HepG2 (cell line): Measurements from ENCODE around the gene PPP2R2D. TPM values are rescaled to one million over a fixed set of nuclear protein-coding genes. Genes with fewer than 3 reads are reported as not detected.

Experiments
- AHR ChIP-seq: IDR thresholded peaks from 2 replicates; pipeline ENCODE4 v1.6.1; 2018; ENCODE audit warnings: missing genetic modification reagents, missing compliant biosample characterization
- CEBPZ ChIP-seq: IDR thresholded peaks from 2 replicates; pipeline ENCODE4 v1.6.1; 2012; ENCODE audit warnings: low read length, improper control_type of control experiment
- CENPT ChIP-seq: sonication (generic); formaldehyde crosslinking; IDR thresholded peaks from 2 replicates; pipeline ENCODE4 v1.8.0; 2022; ENCODE audit warnings: low read depth, mild to moderate bottlenecking, moderate library complexity, missing genetic modification reagents
- E2F2 ChIP-seq: sonication (generic); formaldehyde crosslinking; IDR thresholded peaks from 2 replicates; pipeline ENCODE4 v1.4.0; 2020; ENCODE audit warnings: missing genetic modification reagents, borderline replicate concordance
- IKZF5 ChIP-seq: IDR thresholded peaks from 2 replicates; pipeline ENCODE4 v1.6.1; 2018; ENCODE audit warnings: missing genetic modification reagents, mild to moderate bottlenecking, missing compliant biosample characterization
- KLF12 ChIP-seq: sonication (generic); formaldehyde crosslinking; IDR thresholded peaks from 2 replicates; pipeline ENCODE4 v1.4.0; 2020; ENCODE audit warnings: missing genetic modification reagents, borderline replicate concordance
- MLLT10 ChIP-seq: sonication (generic); formaldehyde crosslinking; IDR thresholded peaks from 2 replicates; pipeline ENCODE4 v1.4.0; 2020; ENCODE audit warnings: missing genetic modification reagents
- MYC ChIP-seq: sonication (generic); formaldehyde crosslinking; IDR thresholded peaks from 2 replicates; pipeline ENCODE4 v1.9.0; 2021; ENCODE audit warnings: missing genetic modification reagents, borderline replicate concordance
- MYNN ChIP-seq: sonication (generic); formaldehyde crosslinking; IDR thresholded peaks from 2 replicates; pipeline ENCODE4 v1.4.0; 2020; ENCODE audit warnings: mild to moderate bottlenecking, low read depth, missing genetic modification reagents
- NFATC3 ChIP-seq: sonication (generic); formaldehyde crosslinking; IDR thresholded peaks from 2 replicates; pipeline ENCODE4 v1.5.1; 2020; ENCODE audit warnings: mild to moderate bottlenecking, missing genetic modification reagents
- NR2F6 ChIP-seq, 2 experiments: IDR thresholded peaks; 2 replicates each; pipeline ENCODE4 v1.6.1; 2016; ENCODE audit warnings: antibody characterized with exemption in 1 of 2, mild to moderate bottlenecking in 1 of 2
- NR3C1 ChIP-seq: sonication (generic); formaldehyde crosslinking; IDR thresholded peaks from 2 replicates; pipeline ENCODE4 v1.4.0; 2020; ENCODE audit warnings: missing genetic modification reagents
- POLR2G ChIP-seq: fragments of 200-400 bp; formaldehyde crosslinking; IDR thresholded peaks from 2 replicates; pipeline ENCODE4 v1.6.1; 2018; ENCODE audit warnings: mild to moderate bottlenecking, low read depth, low read length, moderate library complexity
- PPARG ChIP-seq: conservative IDR thresholded peaks from 2 replicates; pipeline ENCODE4 v1.6.1; 2016; ENCODE audit warnings: missing biosample characterization, missing genetic modification reagents
- RFX3 ChIP-seq: IDR thresholded peaks from 2 replicates; pipeline ENCODE4 v1.6.1; 2016; ENCODE audit warnings: missing biosample characterization, missing genetic modification reagents
- RFX5 ChIP-seq: IDR thresholded peaks from 2 replicates; pipeline ENCODE4 v1.6.1; 2011; ENCODE audit warnings: low read depth, low read length, improper control_type of control experiment
- SMAD1 ChIP-seq: sonication (generic); formaldehyde crosslinking; IDR thresholded peaks from 2 replicates; pipeline ENCODE4 v1.4.0; 2020; ENCODE audit warnings: missing genetic modification reagents, low read depth, mild to moderate bottlenecking, borderline replicate concordance
- TGIF2 ChIP-seq: IDR thresholded peaks from 2 replicates; pipeline ENCODE4 v1.6.1; 2016; ENCODE audit warnings: control low read depth, missing compliant biosample characterization
- ZNF20 ChIP-seq: sonication (generic); formaldehyde crosslinking; IDR thresholded peaks from 2 replicates; pipeline ENCODE4 v1.4.0; 2020; ENCODE audit warnings: mild to moderate bottlenecking, moderate library complexity, missing genetic modification reagents
- ZNF556 ChIP-seq: sonication (generic); formaldehyde crosslinking; IDR thresholded peaks from 2 replicates; pipeline ENCODE4 v1.4.0; 2020; ENCODE audit warnings: mild to moderate bottlenecking, missing genetic modification reagents, borderline replicate concordance
- polyA plus RNA-seq, 8 experiments: library from polyadenylated mRNA; depleted of rRNA in 3 of 8; stranded (reverse) in 7 of 8; unstranded in 1 of 8; fragments of >200 nt; fragmentation: Illumina TruSeq in 4 of 8; extraction: Trizol in 4 of 8; gene quantifications; 2 replicates each; pipeline versions ENCODE4 v1.2.1 to v1.2.3, GENCODE V29; 2011 to 2016; ENCODE audit warnings: low read depth in 4 of 8, missing spikeins in 1 of 8, mixed read lengths in 1 of 8; ENCODE audit not compliant: insufficient read depth in 1 of 8
- total RNA-seq, 5 experiments: library from RNA; depleted of rRNA; stranded (reverse); fragments of >200 nt; fragmentation: Illumina TruSeq; extraction: Trizol; gene quantifications; 2 replicates each; pipeline ENCODE4 v1.2.3, GENCODE V29; 2016; ENCODE audit warnings: low read depth in 1 of 5
- TF ChIP-seq, protein P1 (sequence below): sonication (generic); formaldehyde crosslinking; IDR thresholded peaks from 2 replicates; pipeline ENCODE4 v1.4.0; 2020; ENCODE audit warnings: missing genetic modification reagents, mild to moderate bottlenecking, borderline replicate concordance
- TF ChIP-seq, protein P2 (sequence below): sonication (generic); formaldehyde crosslinking; IDR thresholded peaks from 2 replicates; pipeline ENCODE4 v1.8.0; 2022; ENCODE audit warnings: mild to moderate bottlenecking, missing genetic modification reagents, moderate library complexity

Gene PPP2R2D
- total and polyA plus RNA-seq, 2 of the 13 experiments (the other 11 are each of a cell fraction or from before 2014, with no cell fraction given) = 32.7 to 33.2 TPM

DNA sequence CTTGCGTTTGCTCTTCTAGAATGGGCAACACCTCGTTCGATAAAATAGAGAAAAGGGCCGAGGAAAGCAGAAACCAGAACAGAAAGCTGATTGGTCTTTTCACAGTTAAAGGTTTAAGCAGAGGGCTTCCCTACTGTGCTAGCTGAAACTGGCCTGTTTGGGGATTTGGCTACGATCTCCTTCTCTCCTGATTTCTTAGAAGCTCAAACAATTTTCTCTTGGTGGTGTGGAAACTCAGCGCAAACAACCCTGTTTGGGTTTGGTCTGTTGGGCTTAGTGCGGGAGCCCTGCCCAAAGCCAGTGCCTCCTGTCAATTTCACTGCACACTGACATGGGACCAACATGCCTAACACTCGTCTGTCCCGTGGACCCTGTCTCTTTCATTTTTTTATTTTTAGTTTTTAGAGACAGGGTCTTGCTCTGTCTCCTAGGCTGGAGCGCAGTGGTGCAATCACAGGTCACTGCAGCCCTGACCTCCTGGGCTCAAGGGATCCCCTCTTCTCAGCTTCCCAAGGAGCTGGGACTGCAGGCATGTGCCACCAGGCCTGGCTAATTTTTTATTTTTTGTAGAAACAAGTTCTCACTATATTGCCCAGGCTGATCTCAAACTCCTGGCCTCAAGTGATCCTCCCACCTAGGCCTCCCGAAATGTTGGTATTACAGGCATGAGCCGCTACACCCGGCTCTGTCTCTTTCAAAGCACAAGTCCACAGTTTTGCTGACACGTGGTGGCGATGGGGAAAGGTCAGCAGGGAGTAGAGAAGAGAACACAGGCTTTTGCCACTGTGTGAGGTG is 97.4 kb downstream of the PPP2R2D start (continued):
- TF ChIP-seq CEBPZ (no peak), IKZF5 (CRISPR knock-in tag) (0 out of 2 replicates have a peak, but pooled peaks have one; percentile 69), MLLT10 (CRISPR knock-in tag) (no peak), NR2F6 (IDR thresholded peaks at IDR 0.05) (peak; percentile 67), NR2F6 (CRISPR knock-in tag; IDR thresholded peaks at IDR 0.05) (0 out of 2 replicates have a peak, but pooled peaks have one; percentile 54), NFATC3 (CRISPR knock-in tag) (no peak), MYC (CRISPR knock-in tag) (peak; percentile 78), NR3C1 (CRISPR knock-in tag) (no peak), PPARG (0 out of 2 replicates have a peak, but pooled peaks have one; percentile 44), KLF12 (CRISPR knock-in tag) (no peak), ZNF556 (CRISPR knock-in tag) (peak; percentile 11; the same call in 1 of the 2 replicates), RFX5 (no peak), POLR2G (no peak), E2F2 (CRISPR knock-in tag) (no peak), SMAD1 (CRISPR knock-in tag) (no peak), RFX3 (no peak), CENPT (CRISPR knock-in tag) (no peak), TGIF2 (peak; percentile 74; the same call in 1 of the 2 replicates), MYNN (CRISPR knock-in tag) (no peak), ZNF20 (CRISPR knock-in tag) (no peak), AHR (no peak)
- TF ChIP-seq, protein P1, sequence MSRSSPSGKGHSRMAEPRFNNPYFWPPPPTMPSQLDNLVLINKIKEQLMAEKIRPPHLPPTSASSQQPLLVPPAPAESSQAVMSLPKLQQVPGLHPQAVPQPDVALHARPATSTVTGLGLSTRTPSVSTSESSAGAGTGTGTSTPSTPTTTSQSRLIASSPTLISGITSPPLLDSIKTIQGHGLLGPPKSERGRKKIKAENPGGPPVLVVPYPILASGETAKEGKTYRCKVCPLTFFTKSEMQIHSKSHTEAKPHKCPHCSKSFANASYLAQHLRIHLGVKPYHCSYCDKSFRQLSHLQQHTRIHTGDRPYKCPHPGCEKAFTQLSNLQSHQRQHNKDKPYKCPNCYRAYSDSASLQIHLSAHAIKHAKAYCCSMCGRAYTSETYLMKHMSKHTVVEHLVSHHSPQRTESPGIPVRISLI (CRISPR knock-in tag) = no peak
- TF ChIP-seq, protein P2, sequence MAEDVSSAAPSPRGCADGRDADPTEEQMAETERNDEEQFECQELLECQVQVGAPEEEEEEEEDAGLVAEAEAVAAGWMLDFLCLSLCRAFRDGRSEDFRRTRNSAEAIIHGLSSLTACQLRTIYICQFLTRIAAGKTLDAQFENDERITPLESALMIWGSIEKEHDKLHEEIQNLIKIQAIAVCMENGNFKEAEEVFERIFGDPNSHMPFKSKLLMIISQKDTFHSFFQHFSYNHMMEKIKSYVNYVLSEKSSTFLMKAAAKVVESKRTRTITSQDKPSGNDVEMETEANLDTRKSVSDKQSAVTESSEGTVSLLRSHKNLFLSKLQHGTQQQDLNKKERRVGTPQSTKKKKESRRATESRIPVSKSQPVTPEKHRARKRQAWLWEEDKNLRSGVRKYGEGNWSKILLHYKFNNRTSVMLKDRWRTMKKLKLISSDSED (CRISPR knock-in tag) = no peak
